ENCODE data around the gene INTS3. TPM values are rescaled to one million over a fixed set of nuclear protein-coding genes. Genes with fewer than 3 reads are reported as not detected.
A peak's percentile ranks its signal among the peaks of the same experiment; 100 is the strongest.

INTS3 gene
- total RNA-seq, 6 donors from 2014 or later: 58.2 to 159 (median 63.1) TPM

GRCh38 chr1:153696741-153697140 lies 31.1 kb upstream of the INTS3 start:
- no peaks in the 10 kb centered on the region for H3K27me3 ChIP-seq
- DNase-seq (no peak), ATAC-seq (ENCODE audit: low FRiP score in 2 of 2) (no peak)
- H3K4me3 ChIP-seq: no peak overlapping the region
- 87 to 88% methylated on average over 8 of the region's 8 CpGs for WGBS, 2 donors
- TF ChIP-seq EP300 (IDR thresholded peaks at IDR 0.05) (no peak), POLR2A (IDR thresholded peaks at IDR 0.05) (no peak), CTCF (IDR thresholded peaks at IDR 0.05) (no peak), POLR2AphosphoS5 (IDR thresholded peaks at IDR 0.05) (no peak)
- H3K27ac ChIP-seq: peak overlapping the region; percentile 87 to 90 (median 88)
- no peaks in the 10 kb centered on the region for H3K9me3 ChIP-seq
- H3K36me3 ChIP-seq: peaks cover 0 to 8% (median 3%) of the 10 kb centered on the region in 4 donors
- peaks cover 15 to 27% (median 22%) of the 10 kb centered on the region in 4 donors for H3K4me1 ChIP-seq

GRCh38 chr1:153697191-153698019 lies 30.4 kb upstream of the INTS3 start:
- Histone ChIP-seq H3K36me3 (peaks cover 0 to 8% (median 3%) of the 10 kb centered on the region in 4 donors), H3K9me3 (no peaks in the 10 kb centered on the region), H3K27ac (peak overlapping the region; percentile 87 to 90 (median 88)), H3K27me3 (no peaks in the 10 kb centered on the region), H3K4me3 (peak overlapping the region in 2 of 4 donors; percentile 24 to 28), H3K4me1 (peaks cover 15 to 27% (median 22%) of the 10 kb centered on the region in 4 donors)
- ATAC-seq (ENCODE audit: low FRiP score in 2 of 2) (peak; percentile 52 to 84), DNase-seq (peak in 1 of 2 donors; percentile 41)
- 47 to 55% methylated on average over 11 to 12 of the region's 12 CpGs for WGBS, 2 donors
- TF ChIP-seq EP300 (IDR thresholded peaks at IDR 0.05) (no peak), CTCF (IDR thresholded peaks at IDR 0.05) (no peak), POLR2AphosphoS5 (IDR thresholded peaks at IDR 0.05) (peak; percentile 27 to 41), POLR2A (IDR thresholded peaks at IDR 0.05) (peak in 2 of 4 donors; percentile 7 to 20)

GRCh38 chr1:153698020-153698922 lies 29.6 kb upstream of the INTS3 start:
- ATAC-seq (ENCODE audit: low FRiP score in 2 of 2) (peak; percentile 72 to 92), DNase-seq (peak; percentile 62 to 73)
- peak overlapping the region in 2 of 4 donors; percentile 24 to 28 for H3K4me3 ChIP-seq
- H3K27ac ChIP-seq: peak overlapping the region; percentile 87 to 90 (median 88)
- no peaks in the 10 kb centered on the region for H3K27me3 ChIP-seq
- 37 to 44% methylated on average over 29 of the region's 29 CpGs for WGBS, 2 donors
- H3K36me3 ChIP-seq: no peaks in the 10 kb centered on the region
- peaks cover 15 to 27% (median 22%) of the 10 kb centered on the region in 4 donors for H3K4me1 ChIP-seq
- H3K9me3 ChIP-seq: no peaks in the 10 kb centered on the region
- no peak for TF ChIP-seq CTCF (IDR thresholded peaks at IDR 0.05)
- TF ChIP-seq POLR2AphosphoS5 (IDR thresholded peaks at IDR 0.05): peak; percentile 56 to 68
- peak in 2 of 4 donors; percentile 33 to 49 for TF ChIP-seq EP300 (IDR thresholded peaks at IDR 0.05)
- TF ChIP-seq POLR2A (IDR thresholded peaks at IDR 0.05): no peak

GRCh38 chr1:153698923-153699714 lies 28.7 kb upstream of the INTS3 start:
- 75 to 80% methylated on average over 6 of the region's 6 CpGs for WGBS, 2 donors
- H3K27me3 ChIP-seq: no peaks in the 10 kb centered on the region
- H3K36me3 ChIP-seq: no peaks in the 10 kb centered on the region
- peak overlapping the region; percentile 36 to 90 (median 88) for H3K27ac ChIP-seq
- ATAC-seq (ENCODE audit: low FRiP score in 2 of 2): peak in 1 of 2 donors; percentile 19
- DNase-seq: no peak
- no peak overlapping the region for H3K4me3 ChIP-seq
- no peaks in the 10 kb centered on the region for H3K9me3 ChIP-seq
- no peak for TF ChIP-seq EP300 (IDR thresholded peaks at IDR 0.05)
- TF ChIP-seq CTCF (IDR thresholded peaks at IDR 0.05): no peak
- no peak for TF ChIP-seq POLR2A (IDR thresholded peaks at IDR 0.05)
- no peak for TF ChIP-seq POLR2AphosphoS5 (IDR thresholded peaks at IDR 0.05)
- peaks cover 15 to 27% (median 22%) of the 10 kb centered on the region in 4 donors for H3K4me1 ChIP-seq

Measured in upper lobe of left lung (tissue), 6 donors.